Stimulated activated CD8-positive, alpha-beta memory T cell treated with anti-CD3 and anti-CD28 coated beads, Interleukin-12 subunit alpha, Interleukin-12 subunit beta, amount 100 ng/mL, for 24 hours (primary cell): ENCODE measurements around the gene CENPN.

Experiments
- DNase-seq: peaks from one replicate; pipeline ENCODE4 v3.0.0-alpha.2; 2020; ENCODE audit errors: extremely low read depth

The CENPN gene

GRCh38 chr16:81006813-81007695, at the start of gene CENPN, which contains the start of gene CMC2:
CENPN (plus strand) TSS chr16:81007214; CDS start chr16:81011940, 4,726 bp downstream.
CMC2 (minus strand) TSS chr16:81006885; CDS start chr16:80997394, 9,491 bp downstream.
- DNase-seq, result peak; percentile 89

- no peak for DNase-seq
Observed at GRCh38 chr16:80958284-80958683, 48.7 kb upstream of the CENPN start.

- no peak for DNase-seq
Observed at GRCh38 chr16:80962879-80963278, 44.1 kb upstream of the CENPN start.

GRCh38 chr16:80964351-80964750, 42.7 kb upstream of the CENPN start:
- DNase-seq, result no peak

GRCh38 chr16:80966617-80967016, 40.4 kb upstream of the CENPN start:
- DNase-seq, result no peak

GRCh38 chr16:80968386-80969113, 38.5 kb upstream of the CENPN start:
- DNase-seq, result no peak

- DNase-seq, result no peak
Observed at GRCh38 chr16:80969114-80969484, 37.9 kb upstream of the CENPN start.

GRCh38 chr16:80971819-80972218, 35.2 kb upstream of the CENPN start:
- no peak for DNase-seq

- DNase-seq, result no peak
Observed at GRCh38 chr16:80972611-80973010, 34.4 kb upstream of the CENPN start.

- DNase-seq, result no peak
Observed at GRCh38 chr16:80973991-80974390, 33.0 kb upstream of the CENPN start.

- no peak for DNase-seq
Observed at GRCh38 chr16:80974649-80975376, 32.2 kb upstream of the CENPN start.

GRCh38 chr16:80976946-80977345, 30.1 kb upstream of the CENPN start:
- DNase-seq, result no peak

- no peak for DNase-seq
Observed at GRCh38 chr16:80981103-80981502, 25.9 kb upstream of the CENPN start.

GRCh38 chr16:80982646-80983045, 24.4 kb upstream of the CENPN start:
- DNase-seq, result no peak

- DNase-seq, result no peak
Observed at GRCh38 chr16:80984124-80984892, 22.7 kb upstream of the CENPN start.

GRCh38 chr16:80985611-80986010, 21.4 kb upstream of the CENPN start:
- no peak for DNase-seq

- no peak for DNase-seq
Observed at GRCh38 chr16:80986557-80986956, 20.5 kb upstream of the CENPN start.

GRCh38 chr16:80988756-80989155, 18.3 kb upstream of the CENPN start:
- DNase-seq, result no peak

- DNase-seq, result no peak
Observed at GRCh38 chr16:80989801-80990200, 17.2 kb upstream of the CENPN start.

GRCh38 chr16:80990577-80990976, 16.4 kb upstream of the CENPN start:
- DNase-seq, result no peak

GRCh38 chr16:80990978-80991377, 16.0 kb upstream of the CENPN start:
- no peak for DNase-seq
